Placental epithelial cell (primary cell): ENCODE data around the gene DYNLL2. TPM values are rescaled to one million over a fixed set of nuclear protein-coding genes. Genes with fewer than 3 reads are reported as not detected.

ENCODE experiments used
- total RNA-seq: library from RNA; depleted of rRNA; stranded (reverse); fragments of >200 nt; gene quantifications from 2 replicates; pipeline ENCODE4 v1.2.3, GENCODE V29; 2012

Gene DYNLL2
- 12.4 and 15.3 TPM in 2 replicates for total RNA-seq

DNA sequence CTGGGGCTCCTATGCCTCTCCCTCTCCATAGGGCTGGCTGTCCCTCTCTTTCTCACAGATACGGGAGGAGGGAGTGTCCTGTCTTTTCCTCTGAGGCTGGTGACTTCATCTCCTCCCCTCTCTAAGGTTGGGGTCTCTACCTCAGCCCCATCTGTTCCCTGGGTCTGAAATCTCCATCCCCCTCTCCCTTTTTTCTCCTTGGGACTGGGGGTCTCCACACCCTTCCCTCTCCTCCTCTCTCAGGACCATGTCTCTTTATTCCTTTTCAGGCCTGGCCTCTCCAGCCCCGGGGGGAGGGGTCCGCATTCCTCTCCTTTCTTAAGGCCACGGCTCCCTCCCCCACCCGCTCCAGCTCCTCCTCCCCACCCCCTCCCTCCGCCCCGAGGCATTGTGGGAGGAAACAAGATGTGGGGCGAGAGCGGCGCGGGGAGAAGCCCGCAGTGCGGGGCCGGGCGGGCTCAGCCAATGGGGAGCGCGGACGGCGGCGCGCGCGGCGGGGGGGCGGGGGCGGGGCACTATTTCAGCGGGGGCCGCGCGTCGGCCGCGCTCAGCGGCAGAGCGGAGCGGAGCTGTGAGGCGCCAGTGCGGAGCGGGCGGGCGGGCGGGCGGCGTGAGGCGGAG is at the start of gene DYNLL2:
Gene DYNLL2 (plus strand): TSS at position 550 of the 621 bp plus-strand sequence. CDS start 3,672 bp downstream, outside the sequence.

Other genes starting within 250 kb of the DYNLL2 start
- 9.0 and 22.6 TPM in 2 replicates for gene MRPS23, start 233.4 kb upstream of the DYNLL2 start, total RNA-seq
- 21.7 and 28.7 TPM in 2 replicates for gene CUEDC1, start 128.0 kb upstream of the DYNLL2 start, total RNA-seq
- 63.2 and 75.8 TPM in 2 replicates for gene VEZF1, start 95.2 kb upstream of the DYNLL2 start, total RNA-seq
- 174 and 277 TPM in 2 replicates for gene SRSF1, start 76.2 kb upstream of the DYNLL2 start, total RNA-seq
- gene OR4D1, start 65.0 kb downstream of the DYNLL2 start, total RNA-seq = not detected in 2 replicates
- gene OR4D2, start 83.6 kb downstream of the DYNLL2 start, total RNA-seq = not detected in 2 replicates
- gene EPX, start 109.3 kb downstream of the DYNLL2 start, total RNA-seq = not detected in 2 replicates
- 13.4 and 18.8 TPM in 2 replicates for gene MKS1, start 135.8 kb downstream of the DYNLL2 start, total RNA-seq
- gene LPO, start 155.2 kb downstream of the DYNLL2 start, total RNA-seq = not detected in 2 replicates
- under 0.01 TPM in 1 of 2 replicates, not detected in the other for gene MPO, start 197.5 kb downstream of the DYNLL2 start, total RNA-seq
- gene TSPOAP1, start 245.4 kb downstream of the DYNLL2 start, total RNA-seq = 0.43 and 15.3 TPM in 2 replicates